HUDEP-2 (cell line): ENCODE data around the gene FYN.

Source experiments
- DNase-seq, 76 experiments: peaks; one replicate each; lab custom pipeline; 2025; ENCODE audit not compliant: unreplicated experiment in 76 of 76; lab: John Stamatoyannopoulos, UW

The FYN gene

DNA sequence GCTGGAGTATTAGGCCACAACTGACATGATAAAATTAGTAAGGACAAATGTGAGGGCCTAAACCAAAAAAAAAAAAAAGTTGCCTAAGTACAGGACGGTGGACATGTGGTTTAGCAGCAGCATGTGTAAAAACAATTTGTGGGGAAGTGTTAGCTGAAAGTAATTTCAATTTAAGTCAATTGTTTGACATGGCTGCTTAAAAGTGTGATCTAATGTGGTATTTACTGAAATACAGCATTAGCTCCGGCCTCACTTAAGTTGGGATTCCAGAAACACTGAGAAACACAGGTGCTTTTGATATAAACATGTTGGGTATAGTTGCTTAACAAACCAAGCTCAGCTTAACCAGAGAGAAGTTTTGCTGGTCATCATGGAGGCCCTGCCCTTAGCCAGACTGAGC is 119.7 kb downstream of the FYN start:
- DNase-seq = no peak

DNA sequence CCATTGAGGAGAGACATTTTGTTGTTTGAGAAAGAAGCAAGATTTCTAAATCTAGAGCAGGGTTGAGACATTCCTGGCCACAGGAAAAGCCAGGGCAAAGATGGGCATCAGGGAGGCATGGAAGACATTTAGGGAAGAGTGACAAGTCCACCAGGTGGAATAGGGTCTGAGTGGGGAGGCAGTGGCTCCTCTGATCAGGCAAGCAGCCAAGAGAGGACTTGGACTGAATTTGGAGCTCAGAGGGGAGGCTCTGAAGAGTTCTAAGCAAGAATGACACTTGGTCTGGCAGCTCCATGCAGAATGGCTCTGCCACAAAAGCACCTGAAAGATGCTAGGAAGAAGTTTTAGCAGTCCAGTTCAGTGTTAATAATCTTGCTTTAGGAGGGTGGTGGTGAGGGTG is 120.8 kb downstream of the FYN start:
- DNase-seq = no peak

DNA sequence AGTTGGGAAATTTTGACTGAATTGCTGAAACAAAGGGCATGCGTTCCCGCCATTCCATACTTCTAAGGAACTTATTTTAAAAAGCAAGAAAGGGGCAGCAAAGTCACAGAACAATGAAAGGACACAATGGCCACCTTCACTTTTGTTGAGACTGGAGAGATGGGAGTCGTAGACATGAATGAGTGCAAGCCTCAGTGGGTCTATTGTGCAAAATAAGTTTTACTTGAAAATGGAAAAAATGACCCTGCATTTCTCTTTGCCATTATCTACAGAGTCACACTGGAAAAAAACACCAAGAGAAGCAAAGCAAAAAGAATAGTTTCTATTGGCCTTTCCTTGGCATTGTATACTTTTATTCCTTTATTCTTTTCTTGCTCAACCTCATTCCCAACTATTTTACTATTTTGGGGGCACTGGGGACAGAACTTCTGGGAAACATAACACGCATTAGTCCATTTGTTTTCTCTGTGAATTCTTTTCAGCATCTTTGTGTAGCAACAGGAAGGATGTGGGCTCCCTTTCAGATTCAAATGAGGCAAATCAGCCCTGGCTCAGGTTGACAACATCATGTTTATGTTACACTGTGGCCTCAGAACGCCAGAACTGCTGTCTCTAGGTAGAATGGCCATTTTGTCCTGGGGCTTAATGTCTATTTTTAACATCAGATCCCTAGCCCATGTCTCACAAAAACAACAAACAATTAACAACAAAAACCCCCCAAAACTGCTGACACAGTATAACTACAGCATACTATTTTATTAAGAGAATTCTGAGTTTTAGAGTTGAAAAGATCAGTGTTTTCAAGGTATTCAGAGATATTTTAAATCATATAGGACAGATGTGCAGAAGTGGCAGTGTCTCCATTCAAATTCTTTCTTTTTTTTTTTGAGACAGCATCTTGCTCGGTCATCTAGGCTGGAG is 122.2 kb downstream of the FYN start:
- no peak for DNase-seq

DNA sequence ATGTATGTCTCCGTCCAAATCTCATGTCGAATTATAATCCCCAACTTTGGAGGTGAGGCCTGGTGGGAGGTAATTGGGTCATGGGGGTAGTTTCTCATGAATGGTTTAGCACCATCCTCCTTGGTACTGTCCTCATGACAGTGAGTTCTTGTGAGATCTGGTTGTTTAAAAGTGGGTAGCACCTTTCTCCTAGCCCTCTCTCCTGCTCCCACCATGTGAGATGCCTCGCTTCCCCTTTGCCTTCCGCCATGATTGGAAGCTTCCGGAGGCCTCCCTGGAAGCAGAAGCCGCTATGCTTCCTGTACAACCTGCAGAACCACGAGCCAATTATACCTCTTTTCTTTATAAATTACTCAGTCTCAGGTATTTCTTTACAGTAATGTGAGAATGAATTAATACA is 123.1 kb downstream of the FYN start:
- no peak for DNase-seq

DNA sequence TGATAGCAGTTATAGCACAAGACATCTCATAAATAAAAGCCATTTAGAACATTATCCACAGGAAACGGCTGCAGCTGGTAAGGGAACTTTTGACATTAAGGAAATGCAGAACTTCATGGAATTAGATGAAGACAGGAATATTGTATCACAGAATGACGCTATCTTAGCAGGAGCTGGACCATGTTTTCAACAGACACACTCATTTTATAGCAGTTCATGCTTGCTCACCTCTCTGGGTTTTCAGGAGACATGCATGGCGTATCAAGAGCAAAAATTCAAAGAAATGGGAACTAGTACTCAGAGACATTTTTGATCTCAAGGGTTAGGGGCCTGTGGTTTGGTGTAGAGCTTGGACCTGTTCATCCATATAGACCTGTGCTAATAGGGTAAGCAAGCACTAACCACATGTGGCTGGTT is 125.0 kb downstream of the FYN start:
- DNase-seq = no peak

DNA sequence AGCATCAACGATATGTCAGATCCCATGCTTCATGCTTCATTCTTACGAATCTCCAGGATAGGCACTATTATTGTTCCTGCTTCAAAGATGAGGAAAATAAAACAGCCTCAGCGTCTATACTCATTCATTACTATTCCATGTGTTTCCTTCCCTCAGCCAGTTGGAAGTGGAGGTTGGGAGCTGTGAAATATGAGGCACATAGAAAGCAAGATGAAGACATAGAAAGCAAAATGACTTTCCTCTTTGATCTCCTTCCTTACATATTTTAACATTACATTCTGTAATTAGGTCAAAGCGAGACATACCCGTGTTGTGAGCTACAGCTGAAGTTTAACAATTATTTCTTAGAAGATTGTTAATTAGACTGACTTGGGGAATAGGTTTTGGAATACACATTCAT is 125.4 kb downstream of the FYN start:
- no peak for DNase-seq

DNA sequence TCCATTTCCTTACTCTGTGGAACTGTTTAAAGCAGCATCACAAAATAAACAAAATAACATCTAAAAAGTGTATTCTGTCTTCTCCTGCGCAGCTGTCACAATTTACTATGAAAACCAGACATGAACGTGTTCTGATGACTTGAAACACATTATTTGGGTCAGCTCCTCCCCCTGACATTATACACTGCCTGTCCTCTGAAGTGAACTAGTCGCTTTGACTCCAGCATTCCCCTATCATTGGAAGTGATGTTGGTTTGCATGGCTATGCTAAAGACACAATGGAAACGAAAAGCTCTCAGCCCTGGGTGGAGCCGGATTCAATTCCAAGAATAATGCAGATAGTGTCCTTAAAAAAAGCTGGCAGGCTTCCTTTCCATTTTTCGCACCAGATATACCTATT is 125.9 kb downstream of the FYN start:
- no peak for DNase-seq

DNA sequence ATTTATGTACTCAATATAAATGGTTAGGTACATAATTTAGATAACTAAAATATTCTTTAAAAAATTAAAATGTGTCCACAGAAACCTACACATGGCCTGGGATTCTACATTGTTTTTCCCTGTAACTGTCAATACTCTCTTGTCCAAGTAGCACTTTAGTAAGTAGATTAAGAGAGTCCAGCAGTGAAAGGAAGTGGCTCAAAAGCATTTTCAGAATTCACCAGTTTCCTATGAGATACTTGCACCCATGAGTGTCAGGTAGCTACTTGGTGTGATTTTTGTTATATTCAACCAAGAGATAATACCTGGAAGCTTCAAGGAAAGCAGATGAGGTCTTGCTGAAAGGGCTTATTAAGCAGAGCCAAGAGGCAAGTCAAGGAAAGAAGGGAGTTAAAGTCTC is 126.3 kb downstream of the FYN start:
- no peak for DNase-seq

DNA sequence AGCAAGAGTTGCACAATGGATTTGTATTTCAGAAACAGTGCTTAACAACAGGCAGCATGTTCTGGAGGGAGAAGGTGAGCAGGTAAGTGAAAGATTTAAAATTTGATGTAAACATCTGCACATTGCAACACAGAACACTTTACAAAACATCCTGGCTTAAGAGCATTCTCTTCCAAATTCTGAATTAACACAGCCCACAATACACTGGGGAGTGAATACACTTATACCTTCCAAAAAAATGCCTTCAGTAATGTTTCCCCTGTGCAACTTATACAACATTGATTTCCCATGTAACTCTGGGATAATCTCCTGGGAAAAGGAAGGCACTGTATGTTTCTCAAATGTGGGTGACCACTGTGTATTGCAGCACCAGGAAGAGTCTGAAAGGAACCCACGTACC is 127.6 kb downstream of the FYN start:
- DNase-seq = no peak

DNA sequence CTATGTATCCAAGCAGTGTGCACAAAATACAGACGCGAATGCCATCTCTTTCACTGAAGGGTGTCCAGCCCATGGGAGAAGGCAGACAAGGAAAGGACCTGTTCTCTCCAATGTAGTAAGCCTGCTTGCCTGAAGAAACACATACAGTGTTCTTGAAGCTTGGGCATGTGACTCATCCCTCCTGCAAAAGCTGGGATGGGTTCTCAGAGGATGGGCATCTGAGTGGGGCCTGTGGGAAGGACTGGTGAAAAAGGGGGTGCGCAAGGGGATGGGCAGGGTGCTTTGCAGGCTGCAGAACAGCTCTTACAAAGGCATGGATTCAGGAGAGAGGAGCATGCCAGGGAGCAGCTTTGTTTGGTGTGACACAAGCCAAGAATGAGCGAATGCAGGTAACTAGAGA is 128.1 kb downstream of the FYN start:
- no peak for DNase-seq

DNA sequence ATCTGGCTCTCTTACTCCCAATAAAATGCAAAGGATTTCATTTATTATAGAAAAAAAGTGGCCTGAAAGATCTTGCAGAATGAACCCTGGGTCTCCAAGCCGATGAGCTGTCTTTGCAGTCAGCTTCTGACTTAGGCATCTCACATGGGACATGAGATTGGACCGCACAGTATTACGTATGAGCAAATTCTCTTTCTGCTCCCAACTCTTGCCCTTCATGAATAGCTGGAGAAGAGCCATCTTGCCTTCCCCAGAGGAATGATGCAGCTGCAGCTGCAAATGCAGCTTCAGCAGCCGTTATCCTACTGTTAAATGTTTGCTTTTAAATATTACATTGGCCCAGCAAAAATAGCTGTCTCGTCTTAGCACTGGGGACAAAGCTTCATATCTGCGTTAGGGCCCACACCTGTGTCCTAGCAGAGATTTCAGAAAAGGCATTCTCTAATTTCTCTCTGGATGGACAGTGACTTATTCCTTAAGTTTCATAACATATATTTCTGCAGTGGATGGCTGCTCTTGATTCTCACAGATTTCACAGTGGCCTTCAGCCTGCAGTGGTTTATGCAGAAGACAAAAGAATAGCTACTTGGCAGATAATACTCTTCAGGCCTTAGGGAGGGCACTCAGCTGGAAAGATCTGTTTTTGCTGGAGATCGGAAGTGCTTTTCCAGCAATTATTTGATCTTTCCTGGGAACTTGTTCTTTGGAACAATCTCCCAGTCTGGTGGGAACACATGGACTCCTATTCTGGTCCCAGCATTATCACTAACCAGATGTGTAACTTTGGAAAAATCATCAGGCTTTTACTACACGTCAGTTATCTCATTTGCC is 129.2 kb downstream of the FYN start:
- no peak for DNase-seq

DNA sequence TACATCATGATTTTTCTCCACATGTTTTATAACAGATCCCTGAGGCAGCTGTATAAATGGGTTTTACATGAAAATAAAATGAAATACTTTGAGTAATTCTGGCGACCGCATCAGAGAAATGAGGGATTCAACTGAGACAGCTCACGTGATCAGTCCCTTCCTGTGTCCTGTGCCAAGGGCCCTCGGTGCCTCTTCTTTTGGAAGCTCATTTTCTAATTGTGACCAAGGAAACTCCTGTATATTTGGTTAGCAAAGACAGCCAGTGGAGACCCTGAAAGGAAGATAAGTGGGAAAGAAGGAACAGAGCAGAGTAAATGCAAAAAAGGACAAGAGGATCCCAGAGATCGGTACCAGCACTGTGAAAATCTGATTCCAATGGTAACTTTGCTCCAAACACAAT is 129.9 kb downstream of the FYN start:
- no peak for DNase-seq

DNA sequence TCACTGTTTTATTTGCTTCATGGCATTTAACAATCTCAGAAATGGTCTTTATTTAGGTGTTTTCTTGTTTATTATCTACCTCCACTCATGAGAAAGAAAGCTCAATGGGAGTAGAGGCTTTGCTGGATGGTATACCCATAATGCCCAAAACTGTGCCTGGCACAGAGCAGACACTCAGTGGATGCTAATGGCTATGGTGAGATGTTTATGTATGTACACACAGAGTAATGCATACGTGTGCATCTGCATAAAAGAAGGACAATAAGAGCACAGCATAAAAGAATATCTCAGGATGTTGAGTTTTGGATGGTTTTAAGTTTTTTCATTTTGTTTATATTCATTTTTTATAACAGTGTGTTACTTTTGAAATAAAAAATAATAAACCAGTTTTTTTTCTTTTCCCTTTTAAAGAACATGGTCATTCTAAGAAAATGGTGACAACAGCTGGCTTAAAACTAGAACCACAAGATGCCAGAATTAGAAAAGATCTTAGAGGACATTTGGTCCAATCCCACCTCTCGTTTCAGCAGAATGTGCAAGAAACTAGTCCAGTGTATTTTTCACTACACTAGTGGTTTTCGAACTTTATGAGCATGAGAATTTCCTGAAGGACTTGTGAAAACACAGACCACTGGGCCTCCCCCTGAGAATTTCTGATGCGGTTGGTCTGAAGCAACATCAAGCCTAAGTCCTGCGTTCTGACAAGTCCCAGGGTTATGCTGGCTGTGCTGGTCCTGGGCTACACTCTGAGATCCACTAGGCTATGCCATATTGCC is 131.9 kb downstream of the FYN start:
- no peak for DNase-seq

DNA sequence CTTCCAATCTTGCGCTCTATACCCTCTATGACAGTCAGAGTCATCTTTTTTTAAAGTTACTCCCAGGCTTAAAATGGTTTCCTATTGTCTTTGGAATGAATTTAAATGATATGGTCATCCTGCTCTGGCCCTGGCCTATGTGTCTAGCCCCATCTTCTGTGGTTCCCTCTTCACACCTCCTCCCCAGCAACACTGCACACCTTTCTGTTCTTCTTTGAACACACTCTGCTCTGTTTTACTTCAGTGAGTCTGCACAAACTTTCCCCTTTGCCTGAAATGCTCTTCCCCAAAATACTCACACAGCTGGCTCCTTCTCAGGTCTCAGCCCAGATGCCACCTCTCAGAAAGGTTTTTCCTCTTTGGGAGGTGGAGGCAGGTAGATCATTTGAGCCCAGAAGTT is 132.7 kb downstream of the FYN start:
- DNase-seq = no peak

DNA sequence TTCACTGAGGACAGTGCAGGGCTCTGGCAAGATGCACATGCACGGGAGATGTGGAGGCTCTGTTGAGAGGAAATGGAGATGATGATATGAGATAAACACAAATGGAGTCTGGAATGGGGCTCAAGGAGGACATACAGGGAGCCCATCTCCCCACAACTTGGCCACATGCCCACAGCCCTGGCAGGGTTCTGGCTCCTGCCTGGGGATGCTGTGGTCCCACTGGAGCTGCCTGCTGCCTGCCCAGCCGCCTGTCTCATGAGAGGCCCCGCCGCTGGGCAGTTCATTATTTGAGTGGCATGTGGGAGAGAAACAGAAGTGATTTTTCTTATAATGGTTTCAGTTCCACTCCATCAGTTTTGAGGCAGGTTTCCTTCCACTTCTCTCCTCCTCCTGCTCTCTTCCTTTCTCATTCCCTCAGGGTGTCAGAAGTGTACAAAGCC is 134.0 kb downstream of the FYN start:
- no peak for DNase-seq

DNA sequence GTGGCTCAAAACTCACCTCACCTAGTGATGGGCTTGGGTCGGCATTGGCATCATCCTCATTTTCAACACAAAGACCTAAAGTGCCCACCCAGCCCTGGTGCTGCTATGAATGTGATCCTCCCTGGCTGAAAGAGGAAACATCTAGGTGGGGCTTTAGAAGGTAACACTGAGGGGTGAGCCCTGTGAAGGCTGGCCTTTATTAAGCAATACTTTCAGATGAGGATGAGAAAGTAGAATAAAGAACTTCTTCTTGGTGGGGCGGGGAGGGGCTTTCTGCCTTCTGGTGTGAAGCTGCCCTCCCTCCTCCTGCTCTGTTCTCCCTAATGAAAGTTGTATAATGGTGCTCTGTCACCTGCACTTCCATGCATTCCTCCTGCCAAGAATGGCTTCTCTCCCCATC is 134.6 kb downstream of the FYN start:
- no peak for DNase-seq

DNA sequence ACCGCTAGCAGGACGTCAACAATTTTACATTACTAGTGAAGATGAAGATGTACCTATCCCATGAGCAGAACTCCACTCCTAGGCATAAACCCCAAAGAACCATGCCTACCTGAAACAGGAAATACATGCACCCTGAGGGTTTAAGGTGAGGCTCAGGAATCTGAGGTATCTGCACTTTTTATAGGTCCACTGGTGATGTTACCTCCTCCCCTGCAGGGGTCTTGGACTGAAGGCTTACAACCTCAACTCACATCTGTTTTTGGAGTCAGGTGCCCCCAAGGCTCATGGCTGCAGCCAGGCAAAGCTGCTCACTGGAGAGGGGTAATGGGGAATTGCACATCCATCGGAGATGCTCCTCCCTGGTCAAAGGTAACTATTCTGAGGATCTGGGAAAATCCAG is 135.1 kb downstream of the FYN start:
- DNase-seq = no peak

DNA sequence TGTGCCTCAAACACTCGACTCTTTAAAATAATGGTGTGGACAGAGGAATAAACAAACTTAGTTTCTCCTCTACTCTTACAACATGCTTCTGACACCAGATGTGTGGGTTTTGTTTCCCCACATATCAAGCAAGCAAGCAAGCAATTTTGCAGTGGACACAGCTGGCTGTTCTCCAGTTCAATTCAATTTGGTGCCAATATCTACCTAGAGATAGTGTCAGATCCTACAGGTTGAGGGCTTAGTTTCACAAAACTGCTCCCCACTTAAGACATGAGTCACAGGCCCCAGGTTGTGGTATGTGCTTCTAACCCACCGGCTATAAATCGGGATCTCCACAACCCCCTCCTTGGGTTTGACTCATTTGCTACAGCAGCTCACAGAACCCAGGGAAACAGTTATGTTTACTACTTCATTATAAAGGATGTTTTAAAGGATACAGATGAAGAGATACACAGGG is 136.2 kb downstream of the FYN start:
- no peak for DNase-seq

DNA sequence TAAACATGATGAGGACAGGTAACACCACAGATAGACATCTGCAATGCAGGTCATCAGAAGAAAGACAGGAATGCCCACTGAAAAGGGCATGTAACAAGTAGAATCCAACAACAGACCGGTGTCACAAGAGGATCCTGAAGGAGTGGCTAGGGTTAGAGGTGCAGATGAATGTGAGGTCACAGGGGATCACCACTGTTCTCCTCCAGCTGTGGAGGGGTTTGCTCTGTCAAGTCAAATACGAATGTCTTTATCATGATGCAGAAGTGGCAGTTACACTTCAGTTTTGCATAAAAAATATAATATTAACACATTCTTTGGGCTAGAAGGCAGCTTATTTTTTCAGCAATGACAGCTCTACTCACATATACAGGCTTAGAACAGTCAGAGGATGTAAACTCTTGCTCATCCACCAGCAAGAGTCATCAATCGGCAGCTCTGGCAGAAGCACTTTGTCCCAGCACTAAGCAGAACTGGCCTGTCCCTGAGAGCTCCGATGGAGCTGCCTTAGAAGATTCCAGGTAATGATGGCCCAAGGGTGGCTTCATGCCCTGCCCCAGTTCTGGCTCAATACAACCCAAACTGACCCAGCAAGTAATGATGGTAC is 137.1 kb downstream of the FYN start:
- no peak for DNase-seq
